ENCODE measurements around the gene TEC.

- no peak for TF ChIP-seq CTCF (IDR thresholded peaks at IDR 0.05 in 4 of 5, conservative IDR thresholded peaks at IDR 0.05 in 1 of 5)
- TF ChIP-seq POLR2A (IDR thresholded peaks at IDR 0.05): no peak
Observed at GRCh38 chr4:48195853-48196252, 73.8 kb downstream of the TEC start.

Measured in gastrocnemius medialis (tissue), 4 donors.